ENCODE measurements around the gene YIPF4.
"Not testable (repeated sequence)": the region's sequence is repeated elsewhere in the genome, so short reads cannot be mapped to it uniquely, and the experiment has no call there.

YIPF4 gene

GRCh38 chr2:32358111-32358482 is 80.4 kb downstream of the YIPF4 start:
- TF ChIP-seq, protein P1, sequence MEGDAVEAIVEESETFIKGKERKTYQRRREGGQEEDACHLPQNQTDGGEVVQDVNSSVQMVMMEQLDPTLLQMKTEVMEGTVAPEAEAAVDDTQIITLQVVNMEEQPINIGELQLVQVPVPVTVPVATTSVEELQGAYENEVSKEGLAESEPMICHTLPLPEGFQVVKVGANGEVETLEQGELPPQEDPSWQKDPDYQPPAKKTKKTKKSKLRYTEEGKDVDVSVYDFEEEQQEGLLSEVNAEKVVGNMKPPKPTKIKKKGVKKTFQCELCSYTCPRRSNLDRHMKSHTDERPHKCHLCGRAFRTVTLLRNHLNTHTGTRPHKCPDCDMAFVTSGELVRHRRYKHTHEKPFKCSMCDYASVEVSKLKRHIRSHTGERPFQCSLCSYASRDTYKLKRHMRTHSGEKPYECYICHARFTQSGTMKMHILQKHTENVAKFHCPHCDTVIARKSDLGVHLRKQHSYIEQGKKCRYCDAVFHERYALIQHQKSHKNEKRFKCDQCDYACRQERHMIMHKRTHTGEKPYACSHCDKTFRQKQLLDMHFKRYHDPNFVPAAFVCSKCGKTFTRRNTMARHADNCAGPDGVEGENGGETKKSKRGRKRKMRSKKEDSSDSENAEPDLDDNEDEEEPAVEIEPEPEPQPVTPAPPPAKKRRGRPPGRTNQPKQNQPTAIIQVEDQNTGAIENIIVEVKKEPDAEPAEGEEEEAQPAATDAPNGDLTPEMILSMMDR (IDR thresholded peaks at IDR 0.05; ENCODE audit: low read depth, low read length) = no peak
- peaks cover 22% of the 10 kb centered on the region for H3K36me3 ChIP-seq
- H3K27ac ChIP-seq = peak overlapping the region; percentile 93
- no peaks in the 10 kb centered on the region for H3K9me3 ChIP-seq (ENCODE audit: severe bottlenecking)
- peak overlapping the region; percentile 100 for H3K4me3 ChIP-seq (ENCODE audit: low read depth, low read length)
- no peaks in the 10 kb centered on the region for H3K27me3 ChIP-seq (ENCODE audit: insufficient read depth, low read depth, severe bottlenecking)
- no peak for DNase-seq

- TF ChIP-seq, protein P1 (IDR thresholded peaks at IDR 0.05; ENCODE audit: low read depth, low read length) = no peak
- Histone ChIP-seq H3K27me3 (ENCODE audit: insufficient read depth, low read depth, severe bottlenecking) (no peaks in the 10 kb centered on the region), H3K9me3 (ENCODE audit: severe bottlenecking) (no peaks in the 10 kb centered on the region), H3K27ac (no peak overlapping the region), H3K4me3 (ENCODE audit: low read depth, low read length) (no peak overlapping the region), H3K36me3 (peaks cover 29% of the 10 kb centered on the region)
- DNase-seq = no peak
Observed at GRCh38 chr2:32360416-32360815, 82.7 kb downstream of the YIPF4 start.

DNA sequence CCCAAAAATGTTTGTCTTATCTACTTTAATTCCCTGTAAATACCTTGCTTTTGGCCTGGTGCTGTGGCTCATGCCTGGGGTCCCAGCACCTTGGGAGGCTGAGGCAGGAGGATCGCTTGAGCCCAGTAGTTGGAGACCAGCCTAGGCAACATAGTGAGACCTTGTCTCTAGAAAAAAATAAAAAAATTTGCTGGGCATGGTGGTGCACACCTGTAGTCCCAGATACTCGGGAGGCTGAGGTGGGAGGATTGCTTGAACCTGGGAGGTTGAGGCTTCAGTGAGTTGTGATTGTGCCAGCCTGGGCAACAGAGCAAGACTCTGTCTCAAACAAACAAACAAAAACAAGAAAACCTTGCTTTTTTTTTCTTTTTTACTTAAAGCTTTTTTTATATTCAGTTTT is 85.3 kb downstream of the YIPF4 start:
- H3K27ac ChIP-seq; H3K9me3 ChIP-seq (ENCODE audit: severe bottlenecking); H3K4me3 ChIP-seq (ENCODE audit: low read depth, low read length); DNase-seq; H3K27me3 ChIP-seq (ENCODE audit: insufficient read depth, low read depth, severe bottlenecking): not testable (repeated sequence)
- peaks cover 21% of the 10 kb centered on the region for H3K36me3 ChIP-seq

DNA sequence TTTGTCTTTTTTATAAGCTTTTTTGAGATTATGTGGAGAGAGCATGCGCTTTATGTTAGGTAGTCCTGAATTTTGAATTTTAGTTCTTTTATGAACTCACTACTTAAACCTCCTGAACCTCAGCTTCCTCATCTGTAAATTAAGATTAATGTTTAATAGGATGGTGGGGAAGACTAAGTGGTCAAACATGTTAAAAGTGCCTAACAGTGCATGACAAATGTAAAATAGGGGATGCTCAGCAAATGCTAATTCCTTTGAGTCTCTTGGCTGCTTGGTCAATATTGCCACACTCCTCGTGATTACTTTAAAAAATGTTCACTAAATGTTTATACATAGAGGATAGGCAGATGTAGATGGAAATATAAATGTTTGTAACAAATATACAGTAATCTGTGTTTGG is 85.9 kb downstream of the YIPF4 start:
- DNase-seq = no peak
- peaks cover 16% of the 10 kb centered on the region for H3K36me3 ChIP-seq
- no peaks in the 10 kb centered on the region for H3K27me3 ChIP-seq (ENCODE audit: insufficient read depth, low read depth, severe bottlenecking)
- H3K4me3 ChIP-seq (ENCODE audit: low read depth, low read length) = no peak overlapping the region
- TF ChIP-seq, protein P1 (IDR thresholded peaks at IDR 0.05; ENCODE audit: low read depth, low read length) = no peak
- no peak overlapping the region for H3K27ac ChIP-seq
- no peaks in the 10 kb centered on the region for H3K9me3 ChIP-seq (ENCODE audit: severe bottlenecking)

GRCh38 chr2:32364290-32364689 is 86.6 kb downstream of the YIPF4 start:
- H3K4me3 ChIP-seq (ENCODE audit: low read depth, low read length); H3K36me3 ChIP-seq; H3K27ac ChIP-seq; H3K9me3 ChIP-seq (ENCODE audit: severe bottlenecking); H3K27me3 ChIP-seq (ENCODE audit: insufficient read depth, low read depth, severe bottlenecking); DNase-seq: not testable (repeated sequence)

GRCh38 chr2:32365679-32366078 is 88.0 kb downstream of the YIPF4 start:
- H3K9me3 ChIP-seq (ENCODE audit: severe bottlenecking); H3K36me3 ChIP-seq; H3K27me3 ChIP-seq (ENCODE audit: insufficient read depth, low read depth, severe bottlenecking); DNase-seq; H3K4me3 ChIP-seq (ENCODE audit: low read depth, low read length); H3K27ac ChIP-seq: not testable (repeated sequence)

All from WERI-Rb-1 (cell line).